Measurements from ENCODE around the gene PRSS33.

Gene PRSS33

DNA sequence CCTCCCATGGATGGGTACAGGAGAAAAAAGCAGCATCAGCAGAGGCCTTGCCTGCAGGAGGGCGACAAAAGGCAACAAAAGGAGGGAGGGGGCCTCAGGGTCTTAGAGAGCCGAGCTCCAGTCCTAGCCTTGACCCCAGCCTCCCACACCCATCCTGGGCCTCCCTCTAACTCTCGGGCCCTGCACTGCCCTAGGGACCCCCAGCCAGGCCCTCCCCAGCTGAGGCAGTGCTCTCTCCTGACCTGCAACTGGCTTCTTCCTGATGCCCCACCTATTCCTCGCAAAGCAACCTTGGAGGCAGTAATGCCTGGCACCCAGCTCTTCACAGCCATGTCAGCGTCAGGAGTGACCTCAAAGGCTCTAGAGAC, 50.1 kb downstream of the PRSS33 start:
- DNase-seq = no peak
- intact Hi-C loops (cut with DNase I) = no loop called here

DNA sequence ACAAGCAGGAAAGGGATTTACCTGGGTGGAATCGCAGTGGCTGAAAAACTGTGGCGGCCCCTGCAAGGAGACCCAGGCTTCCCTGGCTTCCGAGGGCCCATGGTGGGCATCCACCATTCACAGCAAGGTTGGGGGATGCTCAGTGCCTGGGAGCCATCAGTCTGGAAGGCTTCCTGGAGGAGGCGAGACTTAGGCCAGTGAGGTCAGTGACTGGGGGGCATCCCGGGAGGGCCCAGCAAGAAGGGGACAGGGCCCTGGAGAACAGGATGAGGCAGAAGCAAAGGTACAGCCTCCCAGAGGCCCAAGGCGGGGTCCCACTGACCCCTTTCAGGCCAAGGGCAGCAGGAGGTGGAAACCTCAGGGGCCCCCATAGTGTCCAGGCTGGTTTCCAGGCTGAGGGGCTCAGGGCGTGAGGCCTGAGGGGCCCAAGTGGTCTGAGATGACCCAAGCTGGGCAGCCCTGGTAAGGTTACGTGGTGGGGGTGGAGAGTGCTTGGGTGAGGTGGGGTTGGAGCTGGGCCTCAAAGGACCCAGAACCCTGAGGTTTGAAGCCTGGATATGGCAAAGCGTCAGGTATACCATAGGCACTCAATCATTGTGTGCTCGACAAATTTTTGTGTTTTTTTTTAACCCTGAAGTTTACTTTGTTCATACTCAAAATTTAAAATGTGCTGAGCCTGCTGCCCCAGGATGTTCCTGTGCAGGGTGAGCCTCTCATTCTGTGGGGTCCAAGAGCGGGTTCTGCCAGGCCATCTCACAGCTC, 50.7 kb downstream of the PRSS33 start:
- intact Hi-C loops (cut with DNase I) = no loop called here
- no peak for DNase-seq

DNA sequence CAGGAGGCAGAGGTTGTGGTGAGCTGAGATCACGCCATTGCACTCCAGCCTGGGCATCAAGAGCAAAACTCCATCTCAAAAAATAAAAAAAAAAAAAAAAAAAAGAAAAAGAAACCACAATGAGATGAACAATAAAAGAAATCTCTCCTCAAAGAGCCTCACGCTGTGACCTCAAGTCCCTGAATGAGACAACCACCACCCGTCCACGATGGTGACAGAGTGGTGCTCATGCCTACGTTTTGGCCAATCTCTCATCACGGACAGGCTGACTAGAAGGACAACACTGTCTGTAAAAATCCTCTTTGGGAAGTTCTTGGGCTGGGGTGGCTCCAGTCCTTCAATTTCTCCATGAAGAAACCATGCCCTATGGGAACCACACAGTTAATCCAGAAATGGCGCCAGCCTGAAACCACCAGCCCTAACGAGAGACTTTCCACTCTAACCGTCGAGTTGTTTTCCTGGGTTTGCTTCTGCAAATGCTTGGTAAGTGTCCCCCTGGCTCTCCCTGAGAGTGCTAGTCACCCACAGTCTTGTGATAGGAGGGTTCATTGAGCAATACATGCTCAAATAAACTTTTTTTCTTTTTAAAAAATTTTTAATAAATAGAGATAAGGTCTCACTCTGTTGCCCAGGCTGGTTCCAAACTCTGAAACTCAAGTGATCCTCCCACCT, 52.4 kb downstream of the PRSS33 start:
- intact Hi-C loops (cut with DNase I) = no loop called here
- DNase-seq = no peak

Data from head of caudate nucleus (tissue), 42 donors.